WERI-Rb-1 (cell line): ENCODE data around the gene PTPRD.
A peak's percentile ranks its signal among the peaks of the same experiment; 100 is the strongest.
"Not testable (repeated sequence)": the region's sequence is repeated elsewhere in the genome, so short reads cannot be mapped to it uniquely, and the experiment has no call there.

Source experiments
- DNase-seq: peaks from one replicate; pipeline ENCODE4 v3.0.0-alpha.2; 2020
- H3K27ac ChIP-seq: fragments of 250-450 bp; sonication (Bioruptor Pico); 2 replicates; pipeline ENCODE4 v1.5.1; 2020; ENCODE audit warnings: mild to moderate bottlenecking, moderate library complexity
- H3K27me3 ChIP-seq: fragments of 250-450 bp; sonication (Bioruptor Pico); 2 replicates; pipeline ENCODE4 v1.5.1; 2021; ENCODE audit warnings: mild to moderate bottlenecking, low read depth, moderate library complexity; ENCODE audit not compliant: insufficient read depth, severe bottlenecking
- H3K36me3 ChIP-seq: fragments of 250-450 bp; sonication (Bioruptor Pico); 2 replicates; pipeline ENCODE4 v1.5.1; 2020; ENCODE audit warnings: mild to moderate bottlenecking, moderate library complexity
- H3K4me3 ChIP-seq: 2 replicates; pipeline ENCODE4 v1.5.1; 2011; ENCODE audit warnings: low read depth, mild to moderate bottlenecking, control low read depth, low read length
- H3K9me3 ChIP-seq: fragments of 250-450 bp; sonication (Bioruptor Pico); 2 replicates; pipeline ENCODE4 v1.5.1; 2021; ENCODE audit warnings: mild to moderate bottlenecking, moderate library complexity; ENCODE audit not compliant: severe bottlenecking
- CTCF ChIP-seq: IDR thresholded peaks from 2 replicates; pipeline ENCODE4 v1.5.1; 2011; ENCODE audit warnings: low read depth, mild to moderate bottlenecking, control low read depth, inconsistent platforms, low read length

PTPRD gene

GRCh38 chr9:9478741-9479140 lies 1134.1 kb downstream of the PTPRD start:
- no peak overlapping the region for H3K4me3 ChIP-seq
- H3K27ac ChIP-seq, result no peak overlapping the region
- H3K9me3 ChIP-seq, result no peaks in the 10 kb centered on the region
- no peak for TF ChIP-seq CTCF
- no peak for DNase-seq
- H3K27me3 ChIP-seq, result no peaks in the 10 kb centered on the region
- H3K36me3 ChIP-seq, result no peaks in the 10 kb centered on the region

DNA sequence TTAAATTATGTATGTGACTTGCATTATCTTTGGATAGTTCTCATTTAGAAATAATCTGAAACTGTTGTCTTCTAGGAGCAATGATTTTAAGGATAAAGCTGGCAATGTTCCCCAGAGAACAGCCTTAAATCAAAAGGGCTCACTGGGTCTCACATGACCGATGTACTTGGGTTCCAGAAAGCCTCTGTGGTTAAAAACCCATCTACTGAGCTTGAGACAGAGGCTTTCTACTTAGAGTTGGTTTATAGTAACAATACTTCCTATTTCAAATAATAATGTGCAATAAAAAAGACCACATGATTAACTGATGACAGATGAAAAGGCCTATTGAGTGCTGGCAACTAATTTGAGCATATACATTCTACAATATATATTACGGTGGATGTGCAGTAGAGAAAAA lies 1143.5 kb downstream of the PTPRD start:
- no peaks in the 10 kb centered on the region for H3K9me3 ChIP-seq

GRCh38 chr9:9441874-9442273 lies 1170.9 kb downstream of the PTPRD start:
- not testable (repeated sequence) for H3K27ac ChIP-seq, H3K4me3 ChIP-seq, H3K36me3 ChIP-seq, DNase-seq, H3K27me3 ChIP-seq, H3K9me3 ChIP-seq

More for the DNA sequence above, 1143.5 kb downstream of the PTPRD start:
- no peak for TF ChIP-seq CTCF
- no peaks in the 10 kb centered on the region for H3K27me3 ChIP-seq
- no peak overlapping the region for H3K27ac ChIP-seq
- no peak overlapping the region for H3K4me3 ChIP-seq
- no peak for DNase-seq
- no peaks in the 10 kb centered on the region for H3K36me3 ChIP-seq

DNA sequence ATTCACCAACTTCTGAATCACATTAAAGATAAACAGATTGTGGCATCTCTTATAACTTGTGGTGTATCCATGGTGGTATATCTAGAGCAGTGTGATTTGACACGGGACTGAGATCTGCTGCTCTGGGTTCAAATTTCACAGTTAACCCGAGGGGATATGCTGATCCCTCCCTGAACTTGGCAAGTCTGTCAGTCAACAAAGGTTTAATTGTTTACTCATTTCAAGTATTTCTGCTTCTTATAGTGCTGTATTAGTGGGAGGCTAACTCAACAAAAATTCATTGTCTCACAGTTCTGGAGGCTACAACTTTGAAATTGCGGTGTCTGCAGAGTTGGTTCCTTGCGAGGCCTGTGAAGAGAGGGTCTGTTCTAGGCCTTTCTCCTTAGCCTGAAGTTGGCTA lies 1175.2 kb downstream of the PTPRD start:
- no peak for DNase-seq
- Histone ChIP-seq H3K27me3 (no peaks in the 10 kb centered on the region), H3K36me3 (no peaks in the 10 kb centered on the region), H3K9me3 (no peaks in the 10 kb centered on the region), H3K4me3 (no peak overlapping the region), H3K27ac (no peak overlapping the region)
- no peak for TF ChIP-seq CTCF

- not testable (repeated sequence) for H3K27me3 ChIP-seq, DNase-seq, H3K9me3 ChIP-seq, H3K27ac ChIP-seq, H3K4me3 ChIP-seq, H3K36me3 ChIP-seq
These were observed 1186.3 kb downstream of the PTPRD start for GRCh38 chr9:9426454-9426853.

- Histone ChIP-seq H3K36me3 (no peaks in the 10 kb centered on the region), H3K27ac (no peak overlapping the region), H3K27me3 (no peaks in the 10 kb centered on the region), H3K4me3 (no peak overlapping the region), H3K9me3 (no peaks in the 10 kb centered on the region)
- DNase-seq, result peak; percentile 3
- TF ChIP-seq CTCF, result no peak
These were observed 1200.6 kb downstream of the PTPRD start for GRCh38 chr9:9412241-9412640.

DNA sequence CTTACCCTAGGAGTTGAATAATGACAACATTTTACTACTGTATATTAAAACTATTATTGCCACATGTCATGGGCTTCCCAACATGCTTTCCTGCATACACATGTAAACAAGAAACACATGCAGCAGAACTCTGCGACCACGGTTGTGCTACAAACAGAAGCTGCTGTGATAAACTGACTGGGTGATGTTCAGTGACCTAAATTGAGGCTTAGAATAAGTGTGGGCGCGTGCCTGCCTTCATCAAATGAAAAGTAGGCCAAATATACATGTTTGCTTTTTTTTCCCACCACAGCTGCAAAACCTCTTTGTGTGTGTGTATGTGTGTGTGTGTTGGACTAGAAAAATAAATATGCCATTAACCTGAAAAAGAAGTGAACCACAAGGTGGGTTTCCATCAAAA lies 1202.1 kb downstream of the PTPRD start:
- Histone ChIP-seq H3K36me3 (no peaks in the 10 kb centered on the region), H3K4me3 (no peak overlapping the region), H3K9me3 (no peaks in the 10 kb centered on the region), H3K27ac (no peak overlapping the region), H3K27me3 (no peaks in the 10 kb centered on the region)
- DNase-seq, result no peak
- TF ChIP-seq CTCF, result no peak
